Astrocyte of the cerebellum (primary cell): ENCODE results near the gene NECTIN3.

ENCODE experiments used
- DNase-seq: peaks from one replicate; pipeline ENCODE4 v3.0.0-alpha.2; 2011; ENCODE audit warnings: low read depth
- H3K4me3 ChIP-seq: 2 replicates; pipeline ENCODE4 v1.5.1; 2011; ENCODE audit warnings: mild to moderate bottlenecking, low read depth, low read length, moderate library complexity
- CTCF ChIP-seq: IDR thresholded peaks from 2 replicates; pipeline ENCODE4 v1.5.1; 2012; ENCODE audit warnings: low read length, low read depth, moderate library complexity, mild to moderate bottlenecking; ENCODE audit errors: missing control alignments
- in situ Hi-C: cut with HindIII; loops from 2 replicates; pipeline ENCODE4 v1.10.0; 2017; ENCODE audit warnings: low sequenced_read_pairs

The NECTIN3 gene

GRCh38 chr3:111103807-111104206 lies 32.2 kb downstream of the NECTIN3 start:
- TF ChIP-seq CTCF, result no peak
- H3K4me3 ChIP-seq, result no peak overlapping the region
- in situ Hi-C loops, result no loop called here
- no peak for DNase-seq

GRCh38 chr3:111106993-111107661 lies 35.5 kb downstream of the NECTIN3 start:
- in situ Hi-C loops, result no loop called here
- DNase-seq, result no peak
- H3K4me3 ChIP-seq, result no peak overlapping the region
- no peak for TF ChIP-seq CTCF

- in situ Hi-C loops, result no loop called here
- DNase-seq, result peak; percentile 24
- TF ChIP-seq CTCF, result no peak
- H3K4me3 ChIP-seq, result no peak overlapping the region
Measured at GRCh38 chr3:111107662-111108035, 36.0 kb downstream of the NECTIN3 start.

- no peak for DNase-seq
- TF ChIP-seq CTCF, result no peak
- in situ Hi-C loops, result no loop called here
- H3K4me3 ChIP-seq, result no peak overlapping the region
Measured at GRCh38 chr3:111112913-111113312, 41.3 kb downstream of the NECTIN3 start.

GRCh38 chr3:111128884-111129283 lies 57.3 kb downstream of the NECTIN3 start:
- no peak overlapping the region for H3K4me3 ChIP-seq
- no peak for TF ChIP-seq CTCF
- peak; percentile 11 for DNase-seq
- in situ Hi-C loops, result no loop called here

GRCh38 chr3:111130827-111131226 lies 59.2 kb downstream of the NECTIN3 start:
- in situ Hi-C loops, result no loop called here

More at GRCh38 chr3:111130827-111131226, 59.2 kb downstream of the NECTIN3 start:
- no peak for TF ChIP-seq CTCF
- H3K4me3 ChIP-seq, result no peak overlapping the region
- no peak for DNase-seq
